ENCODE results near the gene PRELP.

DNA sequence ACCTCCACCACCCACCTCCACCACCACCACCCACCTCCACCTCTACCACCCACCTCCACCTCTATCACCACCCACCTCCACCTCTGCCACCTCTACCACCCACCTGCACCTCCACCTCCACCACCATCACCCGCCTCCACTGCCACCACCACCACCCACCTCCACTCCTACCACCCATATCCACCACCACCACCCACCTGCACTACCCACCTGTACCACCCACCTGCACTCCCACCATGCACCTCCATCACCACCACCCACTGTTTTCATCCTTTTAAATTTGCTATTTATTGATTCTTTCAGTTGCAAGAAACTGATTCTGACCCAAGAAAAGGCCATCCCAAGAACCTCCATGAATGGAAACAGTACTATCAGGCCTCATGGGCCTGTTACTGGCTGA is 24.7 kb downstream of the PRELP start:
- TF ChIP-seq, protein P1, sequence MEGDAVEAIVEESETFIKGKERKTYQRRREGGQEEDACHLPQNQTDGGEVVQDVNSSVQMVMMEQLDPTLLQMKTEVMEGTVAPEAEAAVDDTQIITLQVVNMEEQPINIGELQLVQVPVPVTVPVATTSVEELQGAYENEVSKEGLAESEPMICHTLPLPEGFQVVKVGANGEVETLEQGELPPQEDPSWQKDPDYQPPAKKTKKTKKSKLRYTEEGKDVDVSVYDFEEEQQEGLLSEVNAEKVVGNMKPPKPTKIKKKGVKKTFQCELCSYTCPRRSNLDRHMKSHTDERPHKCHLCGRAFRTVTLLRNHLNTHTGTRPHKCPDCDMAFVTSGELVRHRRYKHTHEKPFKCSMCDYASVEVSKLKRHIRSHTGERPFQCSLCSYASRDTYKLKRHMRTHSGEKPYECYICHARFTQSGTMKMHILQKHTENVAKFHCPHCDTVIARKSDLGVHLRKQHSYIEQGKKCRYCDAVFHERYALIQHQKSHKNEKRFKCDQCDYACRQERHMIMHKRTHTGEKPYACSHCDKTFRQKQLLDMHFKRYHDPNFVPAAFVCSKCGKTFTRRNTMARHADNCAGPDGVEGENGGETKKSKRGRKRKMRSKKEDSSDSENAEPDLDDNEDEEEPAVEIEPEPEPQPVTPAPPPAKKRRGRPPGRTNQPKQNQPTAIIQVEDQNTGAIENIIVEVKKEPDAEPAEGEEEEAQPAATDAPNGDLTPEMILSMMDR (IDR thresholded peaks at IDR 0.05) = no peak
- no peak for TF ChIP-seq POLR2A (IDR thresholded peaks at IDR 0.05)
- TF ChIP-seq POLR2AphosphoS5 (IDR thresholded peaks at IDR 0.05) = no peak

Data from breast epithelium (tissue), 3 donors.